NCI-H2171 treated with DMSO at 0.1 percent for 48 hours (cell line): ENCODE measurements around the gene NRXN3.

Experiments used
- DNase-seq: peaks from one replicate; lab custom pipeline; 2025; lab: John Stamatoyannopoulos, UW

NRXN3 gene

GRCh38 chr14:78805570-78805969 is 635.4 kb downstream of the NRXN3 start:
- DNase-seq, result peak; percentile 9

GRCh38 chr14:78823035-78823434 is 652.9 kb downstream of the NRXN3 start:
- DNase-seq, result no peak

- no peak for DNase-seq
Observed at GRCh38 chr14:78823516-78823915, 653.3 kb downstream of the NRXN3 start.

GRCh38 chr14:78829274-78829673 is 659.1 kb downstream of the NRXN3 start:
- DNase-seq, result no peak

DNA sequence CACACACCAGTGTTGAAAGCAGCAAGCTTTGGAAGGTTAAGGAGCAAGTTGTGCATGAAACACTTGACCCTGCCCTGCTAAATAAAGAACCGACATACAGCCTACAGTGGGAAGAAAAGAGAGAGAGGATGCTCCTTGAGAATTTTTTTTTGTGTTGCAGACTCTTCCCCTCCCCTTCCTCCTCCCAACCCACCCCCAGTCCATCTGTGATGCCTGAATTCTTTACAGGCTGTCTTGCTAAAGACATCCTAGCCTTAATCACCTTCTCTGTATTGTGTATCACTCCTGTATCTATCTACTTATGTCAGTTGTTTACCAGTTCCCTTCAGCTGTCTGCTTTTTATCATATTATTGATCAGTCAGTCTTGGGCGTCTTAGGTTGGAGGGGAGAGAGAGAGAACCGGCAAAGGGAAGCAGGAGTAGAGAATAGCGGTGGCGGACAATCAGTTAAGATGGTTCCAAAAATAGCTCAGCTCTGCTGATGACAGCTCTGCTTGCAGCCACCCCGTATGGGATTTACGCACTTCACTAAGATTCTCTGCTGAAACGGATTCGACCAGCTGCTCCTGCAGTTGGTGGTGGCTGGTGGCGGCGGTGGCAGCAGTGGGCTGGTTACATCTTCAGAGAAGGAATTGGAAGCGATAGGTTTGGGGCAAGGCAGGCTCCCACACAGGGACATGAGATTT is 664.7 kb downstream of the NRXN3 start:
- DNase-seq, result peak; percentile 95

DNA sequence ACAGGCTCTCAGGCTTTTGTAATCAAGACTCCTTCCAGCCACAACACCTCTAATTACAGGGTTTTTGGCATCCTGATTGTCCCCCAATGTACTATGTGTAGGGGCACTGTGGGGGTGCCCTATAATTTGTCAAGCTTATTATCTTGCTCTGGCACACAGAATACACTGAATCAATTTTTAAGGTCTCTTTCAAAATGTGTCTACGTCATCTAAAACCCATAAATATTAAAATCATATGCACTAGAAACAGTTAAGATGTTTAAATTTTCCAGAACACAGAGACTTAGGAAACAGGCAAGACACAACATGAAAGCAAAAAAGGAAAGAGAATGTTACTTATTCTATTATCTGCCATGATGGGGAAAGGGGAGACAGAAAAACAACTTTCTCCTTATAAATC is 665.7 kb downstream of the NRXN3 start:
- DNase-seq, result no peak

DNA sequence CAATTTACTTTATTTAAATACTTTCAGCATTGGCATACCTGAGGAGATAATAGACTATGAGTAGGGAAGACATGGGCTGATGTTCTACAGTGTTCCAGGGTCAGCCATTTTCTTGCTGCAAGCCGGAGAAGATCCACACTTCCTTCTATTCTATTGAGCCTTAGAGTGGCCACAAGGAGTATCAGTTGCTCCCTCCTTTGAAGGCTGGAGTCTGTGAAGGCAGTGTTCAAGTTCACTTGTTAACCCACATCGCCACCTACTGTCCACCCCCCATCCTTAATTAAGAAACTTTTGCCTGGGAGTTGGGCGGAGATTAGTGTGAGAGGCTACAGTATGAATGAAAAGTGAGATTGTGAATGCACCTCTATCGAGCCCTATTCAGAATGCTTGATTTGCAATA is 666.6 kb downstream of the NRXN3 start:
- DNase-seq, result peak; percentile 86

- DNase-seq, result no peak
Observed at GRCh38 chr14:78838959-78839358, 668.8 kb downstream of the NRXN3 start.

DNA sequence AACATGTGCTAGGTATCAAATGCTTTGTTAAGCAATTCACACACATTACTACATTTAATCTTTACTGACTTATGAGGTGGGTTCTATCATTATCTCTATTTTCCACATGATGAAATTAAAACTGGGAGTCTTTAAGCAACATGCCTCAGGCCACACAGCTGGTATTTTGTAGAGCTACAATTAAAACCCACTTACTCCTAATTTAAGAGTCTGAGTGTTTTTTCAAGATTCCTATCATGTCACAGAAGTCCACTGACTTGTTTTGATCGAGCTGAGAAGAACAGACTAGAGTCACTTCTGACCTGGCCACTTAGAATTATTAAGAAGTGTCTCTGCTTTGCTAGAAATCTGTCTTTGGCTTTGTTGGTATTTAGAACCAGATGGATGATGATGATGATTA is 670.7 kb downstream of the NRXN3 start:
- no peak for DNase-seq

DNA sequence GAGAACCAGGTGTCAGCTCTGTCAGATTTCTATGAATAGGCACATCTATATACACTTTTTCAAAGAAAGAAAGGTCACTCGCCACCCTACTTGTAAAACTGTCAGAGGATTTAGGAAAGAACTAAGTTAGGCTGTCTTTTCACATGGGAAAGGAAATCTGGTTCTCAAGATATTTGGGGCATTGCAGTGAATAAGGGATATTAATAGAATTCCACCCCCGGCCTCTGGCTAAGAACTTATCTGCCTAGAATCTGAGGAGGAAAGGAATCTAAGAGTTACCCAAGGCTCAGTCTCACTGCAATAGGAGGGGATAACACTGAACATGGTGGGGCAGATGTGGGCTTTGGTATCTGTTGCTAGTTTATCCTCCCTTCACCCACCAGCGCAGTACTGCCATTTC is 677.6 kb downstream of the NRXN3 start:
- no peak for DNase-seq

DNA sequence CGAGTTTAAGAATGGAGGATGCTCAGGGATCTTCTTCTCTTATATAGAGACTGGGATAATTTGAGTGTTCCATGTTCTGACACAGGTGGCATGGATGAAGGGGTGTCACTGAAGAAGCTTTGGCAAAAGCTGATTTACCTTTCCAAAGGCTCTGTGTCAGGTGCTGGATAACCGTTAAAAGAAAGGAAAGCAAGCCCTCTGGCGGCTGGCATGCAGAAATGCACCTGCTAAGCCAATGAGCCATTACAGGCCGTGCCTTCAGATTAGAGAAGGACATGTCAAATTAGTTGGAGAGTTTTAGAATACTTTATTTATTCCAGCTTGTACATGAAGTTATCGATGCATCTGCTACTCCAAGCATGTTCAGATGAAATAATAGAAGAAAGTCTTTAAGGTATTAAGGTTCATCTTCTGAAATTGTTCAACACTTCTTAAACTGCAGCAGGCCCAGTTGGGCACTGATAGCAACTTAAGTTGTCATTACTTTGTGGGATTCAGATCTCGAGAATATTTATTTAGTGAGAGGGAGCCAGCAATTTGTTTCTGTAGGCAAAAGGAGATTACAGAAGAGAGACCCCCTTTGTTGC is 678.2 kb downstream of the NRXN3 start:
- peak; percentile 65 for DNase-seq

- no peak for DNase-seq
Observed at GRCh38 chr14:78849952-78850351, 679.8 kb downstream of the NRXN3 start.

- no peak for DNase-seq
Observed at GRCh38 chr14:78851189-78851588, 681.0 kb downstream of the NRXN3 start.

- DNase-seq, result no peak
Observed at GRCh38 chr14:78852040-78852439, 681.9 kb downstream of the NRXN3 start.

GRCh38 chr14:78857974-78858373 is 687.8 kb downstream of the NRXN3 start:
- DNase-seq, result no peak

DNA sequence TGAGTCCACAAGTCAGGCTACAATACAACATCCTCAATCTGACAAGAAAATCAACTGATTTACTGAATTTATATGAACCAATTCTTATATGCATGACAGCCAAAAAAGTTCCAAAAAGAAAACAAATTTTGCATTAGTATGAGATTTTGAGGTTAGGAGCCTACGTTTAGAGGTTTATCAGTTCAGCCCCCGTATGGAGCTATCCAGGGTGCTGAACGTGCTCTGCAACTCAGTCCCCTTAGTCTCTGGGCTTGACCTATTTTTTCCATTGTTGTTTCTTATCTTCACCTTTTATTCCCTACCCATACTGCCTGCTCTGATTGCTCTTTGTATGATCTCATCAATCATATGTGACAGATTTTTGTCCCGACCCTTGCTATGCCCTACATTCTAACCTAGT is 693.0 kb downstream of the NRXN3 start:
- DNase-seq, result no peak

DNA sequence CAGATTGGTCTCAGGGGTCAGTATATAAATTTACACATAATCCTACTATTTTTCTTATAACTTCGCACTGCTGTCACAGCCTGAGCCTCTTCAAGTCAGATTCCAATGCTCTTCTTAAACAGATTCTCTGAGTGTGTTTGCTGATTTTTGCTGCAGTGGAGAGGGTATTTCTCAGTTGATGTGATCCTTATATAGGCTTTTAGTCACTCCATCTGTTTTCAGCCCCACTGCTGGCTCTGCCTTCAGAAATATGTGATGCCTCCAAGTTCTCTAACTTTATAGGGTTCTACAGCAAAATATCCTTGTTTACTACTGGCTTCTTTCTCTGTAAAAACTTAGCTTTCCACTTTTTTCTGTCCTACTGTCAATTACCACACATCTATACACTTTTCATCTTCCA is 702.7 kb downstream of the NRXN3 start:
- DNase-seq, result no peak

- DNase-seq, result no peak
Observed at GRCh38 chr14:78873581-78873980, 703.4 kb downstream of the NRXN3 start.

DNA sequence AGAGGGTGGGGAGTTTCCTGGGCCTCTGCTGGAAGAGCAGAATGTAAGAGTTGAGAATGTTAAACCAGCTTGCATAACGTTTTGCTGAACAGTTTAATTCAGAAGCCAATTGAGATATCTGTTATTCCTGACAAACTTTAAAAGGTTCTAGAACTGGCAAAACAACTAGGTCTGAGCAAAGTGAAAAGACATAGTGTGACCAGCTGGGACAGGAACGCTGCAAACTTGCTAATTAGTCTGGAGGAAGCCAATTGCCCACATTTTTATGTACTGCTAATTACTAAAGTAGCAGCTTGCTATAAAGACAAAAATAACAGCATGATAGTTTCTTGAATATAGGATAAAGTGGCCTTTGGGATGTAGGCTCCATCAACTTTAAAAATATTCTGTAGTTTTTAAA is 704.9 kb downstream of the NRXN3 start:
- no peak for DNase-seq

- no peak for DNase-seq
Observed at GRCh38 chr14:78885884-78886283, 715.7 kb downstream of the NRXN3 start.

DNA sequence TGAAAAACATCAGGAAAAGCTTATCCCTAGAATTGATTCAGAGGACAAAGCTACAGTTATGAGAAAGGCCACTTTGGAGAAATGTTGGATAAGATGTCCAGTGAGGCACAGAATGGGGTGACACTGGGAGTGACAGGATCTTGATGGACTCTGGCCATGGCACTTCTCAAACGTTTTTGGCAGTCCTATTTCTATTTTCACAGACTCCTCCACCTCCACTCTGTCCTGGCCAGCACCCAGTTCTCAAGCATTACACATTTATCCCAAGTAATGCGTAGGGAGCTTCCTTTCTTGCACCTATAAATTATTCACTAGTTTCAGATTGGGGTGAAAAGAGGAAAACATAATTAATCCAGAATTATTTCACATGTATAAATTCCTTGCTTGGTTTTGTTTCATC is 727.3 kb downstream of the NRXN3 start:
- no peak for DNase-seq

- peak; percentile 31 for DNase-seq
Observed at GRCh38 chr14:78902010-78902623, 731.9 kb downstream of the NRXN3 start.

- DNase-seq, result peak; percentile 43
Observed at GRCh38 chr14:78904094-78904493, 733.9 kb downstream of the NRXN3 start.

- DNase-seq, result no peak
Observed at GRCh38 chr14:78917462-78917861, 747.3 kb downstream of the NRXN3 start.
